KMS-11 (cell line): Measurements from ENCODE around the gene CDK5R2.

Source experiments
- H2AFZ ChIP-seq: fragments of 200-600 bp; sonication (generic); 2 replicates; pipeline ENCODE4 v1.6.1; 2016; ENCODE audit warnings: antibody characterized with exemption, mixed run types, low read depth
- H3K27ac ChIP-seq: fragments of 200-600 bp; sonication (generic); 2 replicates; pipeline ENCODE4 v1.6.1; 2016; ENCODE audit warnings: mild to moderate bottlenecking, mixed run types
- H3K27me3 ChIP-seq: fragments of 200-600 bp; sonication (generic); 2 replicates; pipeline ENCODE4 v1.6.1; 2017; ENCODE audit warnings: mild to moderate bottlenecking, low read depth, mixed run types, moderate library complexity; ENCODE audit not compliant: insufficient read depth
- H3K36me3 ChIP-seq: fragments of 200-600 bp; sonication (generic); 2 replicates; pipeline ENCODE4 v1.6.1; 2017; ENCODE audit warnings: mild to moderate bottlenecking, mixed run types; ENCODE audit not compliant: insufficient read depth
- H3K4me1 ChIP-seq: fragments of 200-600 bp; sonication (generic); 2 replicates; pipeline ENCODE4 v1.6.1; 2016; ENCODE audit warnings: mild to moderate bottlenecking, low read depth, mixed run types; ENCODE audit not compliant: poor library complexity, severe bottlenecking
- H3K4me2 ChIP-seq: fragments of 200-600 bp; sonication (generic); 2 replicates; pipeline ENCODE4 v1.7.0; 2016; ENCODE audit warnings: mild to moderate bottlenecking, mixed run types
- H3K4me3 ChIP-seq: fragments of 200-600 bp; sonication (generic); IDR thresholded peaks from 2 replicates; pipeline ENCODE4 v1.6.1; 2017; ENCODE audit warnings: low read depth, low read length, mixed read lengths; ENCODE audit not compliant: insufficient read depth
- H3K79me2 ChIP-seq: fragments of 200-600 bp; sonication (generic); 2 replicates; pipeline ENCODE4 v1.6.1; 2016; ENCODE audit warnings: low read depth, mixed run types; ENCODE audit not compliant: insufficient read depth
- H3K9ac ChIP-seq: fragments of 200-600 bp; sonication (generic); 2 replicates; pipeline ENCODE4 v1.6.1; 2016; ENCODE audit warnings: mild to moderate bottlenecking, mixed run types
- H4K20me1 ChIP-seq: fragments of 200-600 bp; sonication (generic); 2 replicates; pipeline ENCODE4 v1.6.1; 2016; ENCODE audit warnings: mild to moderate bottlenecking, mixed run types; ENCODE audit not compliant: insufficient read depth
- TF ChIP-seq, protein P1 (sequence below): fragments of 200-600 bp; sonication (generic); conservative IDR thresholded peaks from 2 replicates; pipeline ENCODE4 v1.6.1; 2017; ENCODE audit warnings: low read depth, mild to moderate bottlenecking, antibody characterized with exemption, low read length, moderate library complexity, mixed read lengths

Gene CDK5R2

DNA sequence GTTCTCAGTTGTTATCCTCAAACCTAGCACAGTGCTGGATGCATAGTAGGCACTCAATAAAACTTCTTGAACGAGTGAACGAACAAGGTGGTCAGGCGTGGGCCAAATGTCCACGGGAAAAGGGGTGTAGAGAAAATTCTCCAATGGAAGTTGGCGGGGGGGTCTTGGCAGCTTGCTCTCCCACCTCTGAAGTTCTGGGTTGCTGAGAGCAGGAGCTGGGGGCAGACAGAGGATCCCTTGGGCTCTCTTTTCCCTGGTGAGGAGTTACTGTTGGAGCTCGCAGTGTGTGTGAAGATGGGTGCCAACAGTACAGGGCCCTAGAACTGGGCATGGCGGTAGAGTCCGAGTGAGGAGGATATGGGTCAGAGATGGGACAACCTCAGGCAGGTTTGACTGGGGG lies 36.1 kb downstream of the CDK5R2 start:
- Histone ChIP-seq H3K36me3 (no peaks in the 10 kb centered on the region), H3K27ac (no peak overlapping the region), H3K4me2 (no peak overlapping the region; the same call in 1 of the 2 replicates)

DNA sequence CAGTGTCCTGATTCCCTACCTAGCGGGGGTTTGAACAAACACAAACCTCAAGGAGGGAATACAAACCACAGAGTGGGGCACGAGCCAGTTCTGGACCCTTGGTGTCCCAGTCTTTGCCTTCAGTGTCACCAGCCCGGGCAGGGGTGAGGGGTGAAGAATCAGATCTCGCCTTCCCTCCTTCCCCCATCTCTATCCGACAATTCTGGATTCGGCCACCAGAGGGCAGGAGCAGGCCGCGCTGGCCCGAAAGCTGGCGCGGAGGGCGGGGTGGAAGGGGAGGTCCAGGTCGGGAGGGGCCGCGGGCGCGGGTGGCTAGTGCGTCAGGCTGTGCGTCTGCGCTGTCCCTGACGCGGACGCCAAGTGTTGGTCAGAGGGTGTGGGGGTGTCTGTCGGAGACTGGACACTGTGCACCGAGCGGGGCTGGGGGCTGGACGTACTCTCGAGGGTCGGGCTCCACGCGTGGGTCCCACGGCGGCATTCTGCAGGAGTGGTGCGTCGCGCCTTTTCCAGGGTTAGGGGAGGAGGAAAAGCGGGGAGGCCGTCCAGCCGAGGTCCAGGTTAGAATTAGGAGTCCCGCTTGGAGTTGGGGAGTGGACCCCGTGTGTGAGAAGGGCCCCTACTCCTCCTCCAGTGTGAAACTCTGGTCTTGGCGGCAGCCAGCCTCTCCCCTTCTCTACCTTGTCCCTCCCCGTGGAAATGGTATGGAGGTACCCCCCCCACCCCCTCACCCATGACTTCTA lies 36.7 kb downstream of the CDK5R2 start:
- TF ChIP-seq, protein P1, sequence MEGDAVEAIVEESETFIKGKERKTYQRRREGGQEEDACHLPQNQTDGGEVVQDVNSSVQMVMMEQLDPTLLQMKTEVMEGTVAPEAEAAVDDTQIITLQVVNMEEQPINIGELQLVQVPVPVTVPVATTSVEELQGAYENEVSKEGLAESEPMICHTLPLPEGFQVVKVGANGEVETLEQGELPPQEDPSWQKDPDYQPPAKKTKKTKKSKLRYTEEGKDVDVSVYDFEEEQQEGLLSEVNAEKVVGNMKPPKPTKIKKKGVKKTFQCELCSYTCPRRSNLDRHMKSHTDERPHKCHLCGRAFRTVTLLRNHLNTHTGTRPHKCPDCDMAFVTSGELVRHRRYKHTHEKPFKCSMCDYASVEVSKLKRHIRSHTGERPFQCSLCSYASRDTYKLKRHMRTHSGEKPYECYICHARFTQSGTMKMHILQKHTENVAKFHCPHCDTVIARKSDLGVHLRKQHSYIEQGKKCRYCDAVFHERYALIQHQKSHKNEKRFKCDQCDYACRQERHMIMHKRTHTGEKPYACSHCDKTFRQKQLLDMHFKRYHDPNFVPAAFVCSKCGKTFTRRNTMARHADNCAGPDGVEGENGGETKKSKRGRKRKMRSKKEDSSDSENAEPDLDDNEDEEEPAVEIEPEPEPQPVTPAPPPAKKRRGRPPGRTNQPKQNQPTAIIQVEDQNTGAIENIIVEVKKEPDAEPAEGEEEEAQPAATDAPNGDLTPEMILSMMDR = peak; percentile 92
- H3K4me1 ChIP-seq = peaks cover 7% of the 10 kb centered on the region
- H3K4me2 ChIP-seq = peak overlapping the region; percentile 46; the same call in 1 of the 2 replicates
- peak overlapping the region; percentile 75; the same call in 1 of the 2 replicates for H2AFZ ChIP-seq
- no peak overlapping the region for H3K9ac ChIP-seq
- H3K79me2 ChIP-seq = no peaks in the 10 kb centered on the region
- H3K27me3 ChIP-seq = peaks cover 28% of the 10 kb centered on the region; the same call in 1 of the 2 replicates
- H4K20me1 ChIP-seq = no peaks in the 10 kb centered on the region
- H3K36me3 ChIP-seq = no peaks in the 10 kb centered on the region
- H3K4me3 ChIP-seq = peak overlapping the region; percentile 34
- no peak overlapping the region for H3K27ac ChIP-seq

More for the DNA sequence above, 36.1 kb downstream of the CDK5R2 start:
- H3K27me3 ChIP-seq = peaks cover 25% of the 10 kb centered on the region; the same call in 1 of the 2 replicates
- no peaks in the 10 kb centered on the region for H3K79me2 ChIP-seq
- H4K20me1 ChIP-seq = no peaks in the 10 kb centered on the region
- TF ChIP-seq, protein P1 = no peak
- H3K4me1 ChIP-seq = peaks cover 7% of the 10 kb centered on the region
- no peak overlapping the region for H3K9ac ChIP-seq
- peak overlapping the region; percentile 34 for H3K4me3 ChIP-seq
- no peak overlapping the region for H2AFZ ChIP-seq

DNA sequence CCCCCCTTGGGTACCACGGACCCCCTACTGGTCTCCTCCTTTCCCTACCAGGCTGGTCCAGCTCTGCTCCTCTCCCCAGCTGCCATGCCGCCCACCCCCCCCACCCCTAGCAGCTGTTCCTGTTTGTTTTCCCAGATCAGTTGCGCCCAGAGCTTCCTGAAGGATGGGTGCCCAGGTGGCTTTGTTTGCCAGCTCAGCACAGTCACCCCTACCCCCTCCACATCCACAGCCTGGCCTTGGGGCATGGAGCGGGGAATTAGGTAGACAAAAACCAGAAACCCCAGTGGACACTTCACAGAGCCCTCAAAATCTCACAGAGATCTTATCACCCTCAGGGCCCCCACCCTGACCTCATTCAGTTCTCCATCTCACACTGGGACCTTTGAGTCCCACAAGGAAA lies 37.5 kb downstream of the CDK5R2 start:
- Histone ChIP-seq H3K4me3 (no peak overlapping the region), H3K27ac (no peak overlapping the region), H3K4me1 (peaks cover 7% of the 10 kb centered on the region), H2AFZ (no peak overlapping the region), H3K36me3 (no peaks in the 10 kb centered on the region), H3K79me2 (no peaks in the 10 kb centered on the region), H4K20me1 (no peaks in the 10 kb centered on the region), H3K4me2 (no peak overlapping the region), H3K9ac (no peak overlapping the region), H3K27me3 (peaks cover 24% of the 10 kb centered on the region)
- TF ChIP-seq, protein P1 = no peak

DNA sequence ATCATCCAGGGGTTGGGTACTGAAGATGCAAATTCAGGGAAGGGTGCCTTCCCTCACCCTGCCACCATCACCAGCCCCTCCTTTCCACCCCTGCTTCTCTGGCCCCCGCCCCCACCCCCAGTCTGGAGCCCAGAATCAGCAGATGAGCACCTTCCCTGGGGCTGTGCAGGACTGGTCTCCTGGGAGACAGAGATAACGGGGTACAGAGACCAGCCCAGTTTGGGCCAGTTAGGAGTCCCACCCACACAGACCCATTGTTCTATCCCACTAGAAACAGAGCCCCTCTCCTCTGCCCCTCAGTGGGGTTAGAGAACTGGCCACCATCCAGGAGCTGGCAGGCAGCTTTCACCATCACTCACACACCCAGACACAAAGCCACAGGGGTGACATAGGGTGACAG lies 38.3 kb downstream of the CDK5R2 start:
- H2AFZ ChIP-seq = no peak overlapping the region
- no peak overlapping the region for H3K4me3 ChIP-seq
- no peak overlapping the region for H3K9ac ChIP-seq
- H3K4me2 ChIP-seq = no peak overlapping the region
- H3K4me1 ChIP-seq = peaks cover 7% of the 10 kb centered on the region
- peaks cover 24% of the 10 kb centered on the region for H3K27me3 ChIP-seq
- H3K36me3 ChIP-seq = no peaks in the 10 kb centered on the region
- no peaks in the 10 kb centered on the region for H3K79me2 ChIP-seq
- no peak overlapping the region for H3K27ac ChIP-seq
- TF ChIP-seq, protein P1 = no peak
- H4K20me1 ChIP-seq = no peaks in the 10 kb centered on the region
